ENCODE measurements around the gene SLC38A1.
"Not testable (repeated sequence)": the region's sequence is repeated elsewhere in the genome, so short reads cannot be mapped to it uniquely, and the experiment has no call there.

The SLC38A1 gene

DNA sequence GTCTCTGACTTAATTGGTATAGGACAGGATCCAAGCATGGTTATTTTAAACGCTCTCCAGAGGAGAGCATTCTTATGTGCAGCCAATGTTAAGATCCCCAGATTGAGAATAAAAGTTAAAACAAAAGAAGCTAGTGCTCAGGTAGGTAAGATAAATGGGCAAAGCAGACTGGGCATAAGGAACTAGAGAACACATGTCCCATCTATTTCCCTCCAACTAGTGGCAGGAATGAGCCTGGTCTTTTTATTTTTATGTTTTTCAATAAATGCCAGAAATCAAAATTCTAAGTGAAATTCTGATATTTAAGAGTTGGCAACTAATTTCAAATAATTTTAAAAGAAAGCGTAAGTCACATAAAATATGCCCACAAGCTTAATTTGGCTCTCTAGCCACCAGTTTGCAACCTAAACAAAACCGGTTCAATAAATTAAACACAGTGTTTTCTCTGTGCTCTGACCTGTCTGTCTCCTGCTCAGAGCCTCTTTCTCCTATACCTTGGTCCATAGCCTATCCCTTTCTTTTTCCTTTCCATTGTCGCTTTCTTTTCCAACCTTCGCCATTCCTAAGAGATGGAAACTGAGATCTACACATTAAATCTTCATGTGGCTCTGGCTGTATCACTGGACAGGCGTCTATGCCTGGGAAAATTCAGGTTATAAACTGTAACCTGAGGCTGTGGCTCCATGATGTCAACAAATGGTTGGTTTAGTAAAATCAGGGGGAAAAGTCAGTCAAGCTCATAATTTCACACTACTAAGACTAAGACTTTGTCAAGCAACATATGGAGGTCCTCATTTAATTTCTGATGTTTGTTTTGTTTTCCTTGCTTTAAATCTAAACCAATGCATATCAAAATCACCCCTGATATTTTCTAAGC lies 5.5 kb downstream of the SLC38A1 start:
- DNase-seq = no peak

DNA sequence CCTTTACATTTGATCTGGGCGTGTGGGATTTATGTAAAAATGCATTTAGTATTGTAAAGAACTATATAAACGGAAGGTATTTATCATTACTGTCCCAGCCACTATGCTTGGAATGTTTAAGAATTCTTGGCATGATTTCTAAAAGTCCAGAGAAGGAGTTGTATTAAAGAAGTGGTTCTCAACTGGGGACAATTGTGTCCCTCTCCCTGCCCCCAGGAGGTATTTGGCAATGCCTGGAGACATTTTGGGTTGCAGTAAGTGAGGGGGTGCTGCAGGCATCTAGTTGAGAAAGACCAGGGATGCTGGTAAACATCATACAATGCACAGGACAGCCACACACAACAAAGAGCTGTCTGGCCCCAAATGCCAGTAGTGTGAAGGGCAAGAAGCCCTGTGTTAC lies 7.2 kb downstream of the SLC38A1 start:
- DNase-seq = no peak

DNA sequence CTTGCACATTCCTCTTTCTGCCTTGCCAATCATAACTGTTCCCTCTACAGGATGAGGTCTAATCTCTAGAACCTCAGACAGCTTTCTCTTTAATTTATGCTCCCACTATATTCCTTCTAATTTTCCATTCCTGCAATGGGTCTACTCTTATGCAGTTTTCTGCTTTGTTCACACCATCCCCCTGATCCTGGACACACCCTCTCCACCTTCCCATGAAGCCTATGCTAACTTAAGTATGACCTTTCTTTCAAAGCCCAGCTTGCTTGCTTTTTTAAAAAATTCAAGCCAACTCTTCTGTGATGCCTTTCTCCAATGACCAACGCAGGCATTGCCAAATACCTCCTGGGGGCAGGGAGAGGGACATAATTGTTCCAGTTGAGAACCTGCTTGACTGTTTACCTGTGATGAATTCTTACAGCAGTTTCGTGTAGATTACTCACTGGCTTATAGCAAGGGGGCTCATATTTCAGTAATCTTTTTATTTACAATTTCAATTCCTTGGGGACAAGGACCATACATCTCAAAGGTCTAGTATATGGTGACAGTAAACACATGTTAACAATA lies 7.8 kb downstream of the SLC38A1 start:
- peak; percentile 16 for DNase-seq

- no peak for DNase-seq
These were observed 8.5 kb downstream of the SLC38A1 start for GRCh38 chr12:46260124-46260912.

- no peak for DNase-seq
These were observed 9.1 kb downstream of the SLC38A1 start for GRCh38 chr12:46259713-46260112.

DNA sequence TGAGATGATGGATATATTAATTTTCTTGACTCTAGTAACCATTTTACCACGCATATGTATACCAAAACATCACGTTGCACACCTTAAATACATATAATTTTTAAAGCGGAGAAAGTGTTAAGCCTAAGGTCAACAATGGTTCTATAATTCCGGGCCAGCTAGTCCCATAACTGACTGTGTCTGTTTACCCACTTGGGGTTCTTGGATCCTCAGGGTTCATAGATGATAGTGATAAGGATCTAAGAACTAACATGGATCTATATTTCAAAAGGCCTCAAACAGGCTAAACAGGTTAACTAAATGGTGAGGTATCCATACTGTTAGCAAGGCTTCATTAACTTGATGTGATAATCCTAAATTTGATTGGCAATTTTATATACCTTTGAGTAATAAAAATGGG lies 9.8 kb downstream of the SLC38A1 start:
- no peak for DNase-seq

DNA sequence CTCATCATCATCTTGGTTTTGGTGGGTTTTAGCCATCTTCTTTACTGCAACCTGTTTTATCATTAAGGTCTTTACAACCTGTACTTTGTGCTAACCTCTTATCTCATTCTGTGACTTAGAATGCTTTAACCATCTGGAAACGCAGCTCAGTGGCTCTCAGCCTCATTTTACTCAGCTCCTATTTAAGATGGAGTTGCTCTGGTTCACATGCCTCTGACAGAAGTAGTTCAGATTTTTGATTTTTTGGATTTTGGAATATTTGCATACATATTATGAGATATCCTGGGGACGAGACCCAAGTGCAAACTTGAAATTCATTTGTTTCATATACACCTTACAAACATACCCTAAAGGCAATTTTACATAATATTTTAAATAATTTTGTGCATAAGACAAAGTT lies 10.7 kb downstream of the SLC38A1 start:
- no peak for DNase-seq

- no peak for DNase-seq
These were observed 11.9 kb downstream of the SLC38A1 start for GRCh38 chr12:46256942-46257341.

DNA sequence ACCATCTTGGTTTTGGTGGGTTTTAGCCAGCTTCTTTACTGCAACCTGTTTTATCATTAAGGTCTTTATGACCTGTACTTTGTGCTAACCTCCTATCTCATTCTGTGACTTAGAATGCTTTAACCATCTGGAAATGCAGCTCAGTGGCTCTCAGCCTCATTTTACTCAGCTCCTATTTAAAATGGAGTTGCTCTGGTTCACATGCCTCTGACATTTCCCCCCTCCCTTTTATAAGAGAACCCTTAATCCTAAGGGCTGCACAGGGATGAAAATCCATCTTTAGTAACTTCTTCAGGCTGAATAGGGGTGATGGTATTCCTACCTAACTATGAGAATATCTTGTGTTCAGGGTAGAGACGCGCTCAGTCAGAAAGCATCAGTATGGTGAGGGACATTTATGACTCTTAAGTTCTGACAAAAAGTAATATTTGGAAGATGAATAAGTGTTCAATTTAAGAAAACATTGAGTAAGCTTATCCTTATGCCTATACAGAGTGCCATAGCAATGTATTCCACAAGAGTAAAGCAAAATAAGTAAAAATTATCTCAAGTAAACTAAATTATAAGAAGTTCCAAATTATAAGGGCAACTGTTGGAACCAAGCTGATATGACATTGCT lies 15.2 kb downstream of the SLC38A1 start:
- no peak for DNase-seq

DNA sequence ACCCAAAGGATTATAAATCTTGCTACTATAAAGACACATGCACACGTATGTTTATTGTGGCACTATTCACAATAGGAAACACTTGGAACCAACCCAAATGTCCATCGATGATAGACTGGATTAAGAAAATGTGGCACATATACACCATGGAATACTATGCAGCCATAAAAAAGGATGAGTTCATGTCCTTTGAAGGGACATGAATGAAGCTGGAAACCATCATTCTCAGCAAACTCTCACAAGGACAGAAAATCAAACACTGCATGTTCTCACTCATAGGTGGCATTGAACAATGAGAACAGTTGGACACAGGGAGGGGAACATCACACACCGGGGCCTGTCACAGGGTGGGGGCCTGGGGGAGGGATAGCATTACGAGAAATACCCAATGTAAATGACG lies 16.8 kb downstream of the SLC38A1 start:
- not testable (repeated sequence) for DNase-seq

- not testable (repeated sequence) for DNase-seq
These were observed 18.9 kb downstream of the SLC38A1 start for GRCh38 chr12:46249960-46250359.

- no peak for DNase-seq
These were observed 22.7 kb downstream of the SLC38A1 start for GRCh38 chr12:46246021-46246700.

- DNase-seq = no peak
These were observed 23.8 kb downstream of the SLC38A1 start for GRCh38 chr12:46244997-46245396.

DNA sequence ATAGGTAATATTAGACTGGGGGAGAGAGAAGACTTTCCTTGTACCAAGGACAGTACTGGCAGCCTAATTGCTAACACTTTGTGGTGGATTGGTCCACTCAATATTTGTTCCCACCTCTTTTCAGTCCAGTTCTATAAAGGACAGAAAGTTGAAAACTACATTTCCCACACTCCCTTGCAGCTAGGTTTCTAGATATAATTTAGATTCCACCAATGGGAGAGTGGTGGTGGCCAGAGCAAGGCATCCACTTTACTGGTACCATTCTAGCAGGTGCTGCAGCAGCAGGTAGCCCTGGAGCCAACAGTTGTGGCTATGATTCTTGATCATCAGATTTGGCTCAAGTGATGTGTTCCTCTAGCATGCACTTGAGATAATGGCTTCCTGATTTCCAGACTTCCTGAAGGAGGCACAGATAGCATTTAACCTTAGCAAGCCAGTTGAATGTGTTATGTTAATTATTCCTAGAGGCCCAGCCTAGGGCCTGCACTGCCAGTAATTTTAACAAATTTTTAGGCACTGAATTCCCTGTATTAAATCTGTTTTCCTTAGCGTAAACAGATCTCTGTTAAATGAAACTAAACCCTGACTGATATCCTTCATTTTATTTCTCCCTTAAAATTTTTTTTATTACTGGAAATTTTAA lies 24.4 kb downstream of the SLC38A1 start:
- peak; percentile 34 for DNase-seq

DNA sequence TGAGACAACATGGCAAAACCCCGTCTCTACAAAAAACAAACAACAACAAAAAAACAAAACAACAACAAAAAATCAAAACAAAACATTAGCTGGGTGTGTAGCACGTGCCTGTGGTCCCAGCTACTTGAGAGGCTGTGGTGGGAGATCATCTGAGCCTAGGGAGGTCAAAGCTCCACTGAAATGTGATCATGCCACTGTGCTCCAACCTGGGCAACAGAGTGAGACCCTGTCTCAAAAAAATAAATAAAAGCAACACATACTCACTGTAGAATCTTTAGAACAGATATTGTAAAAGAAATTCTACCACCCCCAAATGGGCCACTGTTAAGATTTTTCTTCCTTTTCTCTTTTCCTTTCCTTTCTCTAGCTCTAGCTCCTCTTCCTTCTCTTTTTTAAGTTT lies 26.3 kb downstream of the SLC38A1 start:
- DNase-seq = no peak

DNA sequence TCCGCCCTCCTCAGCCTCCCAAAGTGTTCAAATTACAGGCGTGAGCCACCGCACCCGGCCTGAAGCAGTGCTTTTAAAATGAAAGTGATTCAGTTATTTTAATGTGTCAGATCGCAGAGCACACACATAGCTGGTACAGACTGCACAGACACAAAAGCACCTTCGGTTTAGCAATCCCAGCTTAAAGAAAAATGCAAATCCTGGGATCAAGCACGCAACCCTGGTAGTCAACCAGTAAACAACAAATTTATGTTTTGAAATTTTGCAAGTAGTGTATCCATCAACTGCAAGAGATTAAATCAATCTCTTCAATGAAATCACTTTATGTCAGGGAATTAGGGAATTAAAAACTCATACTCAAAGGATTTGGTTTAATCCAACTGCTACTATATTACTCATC lies 28.4 kb downstream of the SLC38A1 start:
- DNase-seq = no peak

GRCh38 chr12:46238821-46239220 lies 30.0 kb downstream of the SLC38A1 start:
- no peak for DNase-seq

DNA sequence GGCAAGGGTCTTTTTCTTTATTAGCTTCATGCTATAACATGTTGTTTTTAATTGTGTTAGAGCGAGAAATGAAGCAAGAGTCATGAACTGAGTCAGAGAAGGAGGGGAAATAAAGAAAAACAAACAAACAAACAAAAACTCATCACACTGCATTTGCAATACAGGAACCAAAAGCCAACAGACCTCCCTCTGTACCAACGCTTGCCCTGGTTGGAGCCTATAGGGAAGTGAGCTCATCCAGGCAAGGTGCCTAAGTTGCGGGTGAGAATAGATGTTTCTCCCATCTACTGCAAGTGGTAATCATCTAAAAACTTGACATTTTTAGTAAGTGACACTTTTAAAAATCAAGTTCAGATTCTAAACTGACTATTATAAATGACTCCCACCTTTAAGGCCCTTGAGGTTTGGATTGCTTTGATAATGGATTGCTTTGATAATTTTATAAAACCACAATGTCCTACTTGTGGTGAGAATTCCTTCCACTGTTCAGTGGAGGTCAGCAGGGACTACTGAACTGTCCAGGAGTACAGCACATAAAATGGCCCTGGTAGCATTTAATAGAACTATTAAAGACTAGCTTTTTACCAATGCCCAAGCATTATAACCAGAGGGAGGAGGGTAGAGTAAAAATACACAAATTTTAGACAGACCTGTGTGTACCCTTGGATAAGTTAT lies 31.3 kb downstream of the SLC38A1 start:
- DNase-seq = no peak

- DNase-seq = no peak
These were observed 34.8 kb downstream of the SLC38A1 start for GRCh38 chr12:46234000-46234399.

GRCh38 chr12:46233423-46233822 lies 35.4 kb downstream of the SLC38A1 start:
- DNase-seq = peak; percentile 56

GRCh38 chr12:46230983-46231382 lies 37.9 kb downstream of the SLC38A1 start:
- DNase-seq = no peak

GRCh38 chr12:46230306-46230705 lies 38.5 kb downstream of the SLC38A1 start:
- DNase-seq = no peak

Data from NCI-H2029 treated with DMSO at 0.1 percent for 48 hours (cell line).